Vein endothelial cell (primary cell): ENCODE measurements around the gene SYNE4. TPM values are rescaled to one million over a fixed set of nuclear protein-coding genes. Genes with fewer than 3 reads are reported as not detected.

Source experiments
- small RNA-seq: library from RNA; depleted of rRNA; stranded (forward); fragments of <200 nt; gene quantifications from one replicate; pipeline ENCODE3, GENCODE V24; 2012
- total RNA-seq: library from RNA; depleted of rRNA; stranded (reverse); fragments of >200 nt; gene quantifications from 2 replicates; pipeline ENCODE4 v1.2.3, GENCODE V29; 2012

The SYNE4 gene
- total RNA-seq, result 0.19 TPM in 1 of 2 replicates, not detected in the other

DNA sequence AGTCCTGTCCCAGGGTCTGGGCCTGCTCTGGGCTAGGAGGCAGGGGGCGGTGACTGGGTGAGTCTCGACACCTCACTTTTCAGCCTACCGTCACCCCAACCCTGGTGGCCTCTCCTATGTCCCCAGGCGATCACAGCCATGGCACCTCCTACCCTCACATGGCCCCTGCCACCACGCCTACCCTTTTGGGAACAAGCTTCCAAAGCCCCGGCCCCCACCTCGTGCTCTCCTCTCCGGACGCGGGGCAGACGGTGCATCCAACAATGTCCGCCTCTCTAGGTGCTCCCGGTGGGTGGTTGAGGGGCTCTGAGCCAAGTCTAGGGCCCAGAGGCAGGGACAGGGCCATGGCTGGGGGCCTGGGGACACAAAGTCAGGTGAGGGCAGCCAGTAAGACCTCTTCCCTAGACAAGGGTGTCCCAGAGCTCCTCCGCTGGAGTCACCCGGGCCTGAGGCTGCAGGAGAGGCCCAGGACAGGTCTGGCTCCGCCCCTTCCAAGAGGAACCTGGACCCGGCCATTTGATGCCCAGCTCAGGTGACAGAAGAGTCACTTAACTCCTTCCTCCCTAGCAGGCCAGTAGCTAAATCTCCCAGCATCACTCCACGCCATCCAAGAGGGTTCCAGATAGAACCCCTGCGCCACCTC lies at the start of gene SYNE4:
Gene SYNE4, minus strand, starts transcription at position 478 of the 643 bp plus-strand sequence. Its CDS starts 132 bp downstream, at position 346.

DNA sequence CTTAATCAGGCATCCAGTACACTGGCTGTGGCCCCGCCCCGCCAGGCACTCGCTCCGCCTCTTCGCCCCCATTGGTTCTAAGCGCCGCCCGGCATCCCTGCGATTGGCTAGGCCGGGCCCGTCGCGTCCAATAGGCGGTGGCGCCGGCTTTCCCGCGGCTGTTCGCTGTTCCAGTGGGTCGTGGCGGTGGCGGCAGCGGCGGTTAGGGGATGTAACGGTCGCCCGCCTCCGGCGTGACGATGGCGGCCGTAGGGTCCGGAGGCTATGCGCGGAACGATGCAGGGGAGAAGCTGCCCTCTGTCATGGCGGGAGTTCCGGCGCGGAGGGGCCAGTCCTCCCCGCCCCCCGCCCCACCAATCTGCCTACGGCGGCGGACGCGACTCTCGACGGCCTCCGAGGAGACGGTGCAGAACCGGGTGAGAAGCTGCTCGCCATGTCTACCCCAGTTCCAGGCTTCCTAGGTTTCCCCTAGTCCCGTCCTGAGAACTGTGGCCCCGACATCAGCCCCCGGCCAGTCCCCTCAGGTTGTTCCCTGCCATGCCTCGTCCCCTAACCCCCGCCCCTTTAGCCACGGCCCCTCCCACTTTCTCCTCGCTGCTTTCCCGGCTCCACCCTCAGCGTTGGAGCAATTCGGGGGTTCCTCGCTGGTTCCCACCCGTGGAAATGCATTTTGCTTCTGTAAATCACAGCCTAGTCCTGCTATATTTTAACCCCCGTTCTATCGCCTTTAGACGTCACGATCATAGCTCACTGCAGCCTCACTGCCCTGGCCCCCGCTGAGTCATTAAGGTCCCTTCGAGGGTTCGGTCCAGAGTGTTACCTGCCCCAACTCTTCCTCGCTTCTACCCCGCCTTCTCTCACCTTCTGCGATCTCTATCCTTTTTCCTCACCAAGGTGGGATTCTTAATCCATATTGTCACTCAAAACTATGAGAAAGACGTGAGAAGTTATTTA lies 46.4 kb upstream of the SYNE4 start, which contains the start of gene WDR62:
Gene WDR62, plus strand, starts transcription at position 165 of the 954 bp plus-strand sequence. Its CDS starts 75 bp downstream, at position 240.

DNA sequence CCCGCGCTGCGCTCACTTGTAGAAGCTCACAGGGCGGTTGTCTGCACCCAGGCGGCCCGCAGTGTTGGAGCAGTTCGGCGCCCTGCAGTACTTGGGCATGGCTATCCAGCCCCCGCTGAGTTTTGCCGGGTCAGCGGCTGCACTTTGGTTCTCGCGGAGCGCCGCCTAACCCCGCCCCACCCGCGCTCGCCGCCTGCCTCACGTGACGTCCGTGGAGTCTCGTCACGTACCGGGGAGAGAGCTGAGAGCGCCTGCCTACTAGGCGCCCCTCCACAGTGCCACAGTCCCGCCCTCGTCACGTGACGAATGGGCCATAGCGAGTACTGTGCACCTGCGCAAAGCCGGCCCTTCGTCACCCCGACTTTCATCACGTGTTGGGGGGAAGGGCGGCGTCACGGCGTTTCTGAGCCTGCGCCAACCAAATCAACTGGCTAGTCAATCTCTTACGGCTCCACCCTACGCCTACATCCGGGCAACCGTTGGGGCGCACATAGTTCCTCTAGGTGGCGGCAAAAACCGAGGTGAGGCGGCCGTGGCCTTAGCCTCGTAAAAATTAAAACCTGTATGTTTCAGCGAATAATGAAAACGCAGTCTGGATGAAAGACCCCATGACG lies 45.6 kb upstream of the SYNE4 start, which contains the start of gene THAP8:
Gene THAP8, minus strand, starts transcription at position 167 of the 614 bp plus-strand sequence. Its CDS starts 68 bp downstream, at position 99.

DNA sequence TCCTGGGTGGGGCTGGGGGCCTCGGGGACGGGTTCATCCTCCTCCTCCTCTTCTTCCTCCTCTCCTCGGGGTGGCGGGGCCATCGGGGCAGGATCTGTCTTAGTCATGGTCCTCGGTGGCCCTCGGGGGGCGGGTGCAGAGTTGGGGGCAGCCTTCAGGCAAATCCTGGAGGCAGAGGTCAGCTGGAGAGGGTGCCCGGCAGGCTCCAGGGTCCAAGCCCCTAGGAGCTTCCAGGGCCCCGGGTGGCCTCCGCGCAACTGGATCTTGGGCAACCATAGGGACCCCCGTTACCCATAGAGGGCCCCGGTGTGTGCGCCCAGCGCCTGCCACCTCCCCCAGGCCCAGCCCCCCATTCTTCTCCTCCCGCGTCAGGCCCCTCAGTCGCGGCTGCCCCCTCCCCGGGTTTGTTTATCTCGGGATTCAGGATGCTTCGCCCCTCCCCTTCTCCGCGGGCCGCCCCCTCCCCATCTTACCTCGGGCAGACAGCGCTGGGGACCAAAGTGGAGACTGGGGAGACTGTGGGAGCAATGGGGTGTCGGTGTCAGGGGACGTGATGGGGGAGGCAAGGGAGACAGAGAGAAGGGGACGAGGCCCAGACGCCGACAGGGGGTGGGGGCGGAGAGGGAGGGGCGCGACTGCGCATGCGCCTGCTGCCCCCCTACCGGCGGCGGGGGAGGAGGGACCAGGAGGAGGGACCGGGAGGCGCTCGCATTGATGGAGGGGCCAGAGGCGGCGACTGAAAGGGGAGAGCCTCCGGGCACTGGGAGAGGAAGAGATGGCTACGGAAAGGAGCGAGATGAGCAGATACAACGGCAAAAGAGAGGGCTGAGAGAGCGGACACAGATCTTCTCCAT lies 23.9 kb upstream of the SYNE4 start, which contains the start of gene CLIP3:
Gene CLIP3, minus strand, starts transcription at position 623 of the 854 bp plus-strand sequence. Its CDS starts 516 bp downstream, at position 107.

DNA sequence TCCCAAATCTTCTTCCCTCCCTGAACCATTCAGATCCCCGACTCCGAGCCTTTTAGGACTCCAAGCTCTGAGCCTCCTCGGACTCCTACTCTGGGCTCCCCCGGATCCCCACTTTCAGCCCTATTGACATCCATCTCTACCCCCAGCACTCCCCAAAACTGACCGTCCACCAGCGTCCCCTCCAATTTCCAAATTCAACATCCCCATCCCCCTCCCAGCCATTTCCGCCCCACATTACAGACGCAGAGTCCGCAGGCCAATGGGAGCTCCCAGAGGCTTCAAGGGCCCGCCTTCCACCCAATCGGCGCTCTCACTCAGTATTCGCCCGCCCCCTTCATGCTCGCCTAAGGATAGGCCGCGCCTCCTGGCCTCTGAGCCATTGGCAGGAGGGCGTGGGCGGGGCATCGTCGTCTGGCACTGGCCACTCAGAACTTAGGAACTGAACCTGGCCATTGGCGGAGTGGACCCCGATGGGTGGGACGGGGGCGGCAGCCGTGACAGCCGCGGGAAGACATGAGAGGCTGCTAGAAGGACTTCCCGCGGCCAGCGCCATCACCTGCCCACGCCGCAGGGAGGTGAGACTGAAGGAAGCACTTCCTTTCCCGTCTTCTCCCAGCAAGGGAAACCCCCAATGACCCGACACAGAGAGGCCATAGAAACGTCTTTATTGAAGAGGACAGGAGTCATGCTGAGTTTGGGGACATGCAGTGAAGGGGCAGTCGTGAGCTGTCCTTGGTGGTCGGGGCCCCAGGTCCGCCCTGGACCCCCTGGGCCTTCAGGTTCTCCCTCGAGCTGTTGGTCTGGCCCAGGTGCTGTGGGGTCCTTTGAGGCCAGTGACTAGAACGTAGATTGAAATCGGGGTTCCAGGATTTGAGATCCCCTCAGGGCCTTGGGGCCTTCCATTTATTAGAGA lies 5.7 kb upstream of the SYNE4 start, which contains the start of gene ALKBH6:
Gene ALKBH6, minus strand, starts transcription at position 202 of the 913 bp plus-strand sequence. CDS start 816 bp downstream, outside the sequence.

GRCh38 chr19:35995048-35995993 lies 13.3 kb downstream of the SYNE4 start, which contains the start of gene SDHAF1:
TSS of gene SDHAF1 (plus strand) at chr19:35995188. CDS start at chr19:35995275, 87 bp downstream.

Small RNA genes lying within 50 kb of the gene (small RNA-seq; reads per million reads assigned to genes)
- not detected for gene AF038458.1

Other genes with a start within 250 kb of the SYNE4 start
- 3.3 and 3.7 TPM in 2 replicates for gene ARHGAP33, start 233.2 kb downstream of the SYNE4 start, total RNA-seq
- gene PRODH2, start 196.0 kb downstream of the SYNE4 start, total RNA-seq, result not detected in 2 replicates
- gene NPHS1, start 156.3 kb downstream of the SYNE4 start, total RNA-seq, result not detected in 2 replicates
- gene KIRREL2, start 151.9 kb downstream of the SYNE4 start, total RNA-seq, result not detected in 2 replicates
- 4.2 and 4.6 TPM in 2 replicates for gene APLP1, start 140.2 kb downstream of the SYNE4 start, total RNA-seq
- gene NFKBID, start 108.3 kb downstream of the SYNE4 start, total RNA-seq, result 2.9 and 5.5 TPM in 2 replicates
- not detected in 2 replicates for gene HCST, start 106.3 kb downstream of the SYNE4 start, total RNA-seq
- not detected in 2 replicates for gene TYROBP, start 100.5 kb downstream of the SYNE4 start, total RNA-seq
- gene LRFN3, start 72.4 kb downstream of the SYNE4 start, total RNA-seq, result 9.6 and 11.1 TPM in 2 replicates
- 12.7 and 13.4 TPM in 2 replicates for gene SDHAF1, start 13.6 kb downstream of the SYNE4 start, total RNA-seq
- gene ALKBH6, start 5.4 kb upstream of the SYNE4 start, total RNA-seq, result 11.3 and 14.0 TPM in 2 replicates
- gene CLIP3, start 24.1 kb upstream of the SYNE4 start, total RNA-seq, result 4.0 and 5.6 TPM in 2 replicates
- 1.3 and 1.6 TPM in 2 replicates for gene THAP8, start 45.5 kb upstream of the SYNE4 start, total RNA-seq
- 5.2 and 6.5 TPM in 2 replicates for gene WDR62, start 46.1 kb upstream of the SYNE4 start, total RNA-seq
- gene OVOL3, start 102.3 kb upstream of the SYNE4 start, total RNA-seq, result not detected in 2 replicates
- 26.5 and 37.2 TPM in 2 replicates for gene POLR2I, start 106.1 kb upstream of the SYNE4 start, total RNA-seq
- gene TBCB, start 106.7 kb upstream of the SYNE4 start, total RNA-seq, result 136 and 145 TPM in 2 replicates
- 405 and 525 TPM in 2 replicates for gene CAPNS1, start 131.3 kb upstream of the SYNE4 start, total RNA-seq
- 5.9 and 9.5 TPM in 2 replicates for gene COX7A1, start 143.6 kb upstream of the SYNE4 start, total RNA-seq
- 3.9 and 4.7 TPM in 2 replicates for gene ZNF565, start 205.9 kb upstream of the SYNE4 start, total RNA-seq
- 107 and 136 TPM in 2 replicates for gene ZNF146, start 206.3 kb upstream of the SYNE4 start, total RNA-seq